Jurkat, Clone E6-1 (cell line): ENCODE results near the gene ITFG2.

Experiments
- DNase-seq: peaks from one replicate; pipeline ENCODE4 v3.0.0-alpha.2; 2011; ENCODE audit warnings: low read depth, low spot score
- H3K4me3 ChIP-seq: 2 replicates; pipeline ENCODE4 v1.5.1; 2011; ENCODE audit warnings: mild to moderate bottlenecking, low read length, control low read depth, moderate library complexity

Gene ITFG2

GRCh38 chr12:2824541-2824940 is 12.1 kb downstream of the ITFG2 start:
- DNase-seq = no peak

GRCh38 chr12:2825132-2825531 is 12.7 kb downstream of the ITFG2 start:
- no peak overlapping the region for H3K4me3 ChIP-seq
- no peak for DNase-seq

More at GRCh38 chr12:2824541-2824940, 12.1 kb downstream of the ITFG2 start:
- H3K4me3 ChIP-seq = no peak overlapping the region

GRCh38 chr12:2826036-2826435 is 13.6 kb downstream of the ITFG2 start:
- DNase-seq = no peak
- no peak overlapping the region for H3K4me3 ChIP-seq

- no peak overlapping the region for H3K4me3 ChIP-seq
- no peak for DNase-seq
Observed at GRCh38 chr12:2826721-2827515, 14.4 kb downstream of the ITFG2 start.

- no peak for DNase-seq
Observed at GRCh38 chr12:2829275-2829674, 16.8 kb downstream of the ITFG2 start.

GRCh38 chr12:2832550-2833127 is 20.2 kb downstream of the ITFG2 start:
- no peak overlapping the region for H3K4me3 ChIP-seq
- DNase-seq = no peak

More at GRCh38 chr12:2829275-2829674, 16.8 kb downstream of the ITFG2 start:
- no peak overlapping the region for H3K4me3 ChIP-seq

GRCh38 chr12:2833327-2833726 is 20.9 kb downstream of the ITFG2 start:
- H3K4me3 ChIP-seq = no peak overlapping the region
- no peak for DNase-seq

GRCh38 chr12:2833810-2834209 is 21.3 kb downstream of the ITFG2 start:
- DNase-seq = no peak
- H3K4me3 ChIP-seq = no peak overlapping the region

- DNase-seq = no peak
- H3K4me3 ChIP-seq = no peak within 1 kb of the TSS
Observed at GRCh38 chr12:2834581-2835491, 22.4 kb downstream of the ITFG2 start, which contains the start of gene NRIP2. TSS of gene NRIP2 (minus strand) at chr12:2835035. CDS start at chr12:2834983, 52 bp downstream.

GRCh38 chr12:2835691-2836403 is 23.4 kb downstream of the ITFG2 start:
- no peak for DNase-seq
- no peak overlapping the region for H3K4me3 ChIP-seq

GRCh38 chr12:2836574-2836973 is 24.1 kb downstream of the ITFG2 start:
- H3K4me3 ChIP-seq = no peak overlapping the region
- no peak for DNase-seq

- H3K4me3 ChIP-seq = no peak overlapping the region
- DNase-seq = no peak
Observed at GRCh38 chr12:2841056-2841650, 28.7 kb downstream of the ITFG2 start.

GRCh38 chr12:2842948-2843347 is 30.5 kb downstream of the ITFG2 start:
- H3K4me3 ChIP-seq = no peak overlapping the region
- DNase-seq = no peak

GRCh38 chr12:2844786-2845185 is 32.3 kb downstream of the ITFG2 start:
- H3K4me3 ChIP-seq = no peak overlapping the region
- DNase-seq = no peak

- no peak overlapping the region for H3K4me3 ChIP-seq
- no peak for DNase-seq
Observed at GRCh38 chr12:2845280-2845679, 32.8 kb downstream of the ITFG2 start.

- DNase-seq = no peak
Observed at GRCh38 chr12:2851931-2852330, 39.5 kb downstream of the ITFG2 start.

GRCh38 chr12:2853626-2854025 is 41.2 kb downstream of the ITFG2 start:
- no peak overlapping the region for H3K4me3 ChIP-seq
- DNase-seq = no peak

More at GRCh38 chr12:2851931-2852330, 39.5 kb downstream of the ITFG2 start:
- H3K4me3 ChIP-seq = no peak overlapping the region

- H3K4me3 ChIP-seq = no peak overlapping the region
Observed at GRCh38 chr12:2854669-2855453, 42.4 kb downstream of the ITFG2 start.

More at GRCh38 chr12:2854669-2855453, 42.4 kb downstream of the ITFG2 start:
- no peak for DNase-seq
